HCT116 (cell line): ENCODE data around the gene EIF4E1B.

ENCODE experiments used
- ELF1 ChIP-seq: IDR thresholded peaks from 2 replicates; pipeline ENCODE4 v1.6.1; 2012; ENCODE audit warnings: low read depth, borderline replicate concordance
- SP1 ChIP-seq: IDR thresholded peaks from 2 replicates; pipeline ENCODE4 v1.6.1; 2012; ENCODE audit warnings: low read depth
- YY1 ChIP-seq: IDR thresholded peaks from 2 replicates; pipeline ENCODE4 v1.6.1; 2011; ENCODE audit warnings: low read length, low read depth, moderate library complexity, mild to moderate bottlenecking; ENCODE audit not compliant: insufficient replicate concordance; ENCODE audit errors: extremely low read depth
- TF ChIP-seq, protein P1 (sequence below), 3 experiments: fragments of 200-600 bp in 1 of 3; sonication (generic) in 1 of 3; IDR thresholded peaks in 2 of 3; conservative IDR thresholded peaks in 1 of 3; 2 replicates each; pipeline ENCODE4 v1.5.1; 2012 to 2017; ENCODE audit warnings: low read depth in 2 of 3, low read length in 2 of 3, antibody characterized with exemption in 1 of 3, borderline replicate concordance in 1 of 3, control low read depth in 1 of 3, mild to moderate bottlenecking in 1 of 3, mixed read lengths in 1 of 3, mixed run types in 1 of 3, moderate library complexity in 1 of 3; ENCODE audit not compliant: insufficient read depth in 1 of 3
- TF ChIP-seq, protein P2 (sequence below): IDR thresholded peaks from 2 replicates; pipeline ENCODE4 v1.6.1; 2012

DNA sequence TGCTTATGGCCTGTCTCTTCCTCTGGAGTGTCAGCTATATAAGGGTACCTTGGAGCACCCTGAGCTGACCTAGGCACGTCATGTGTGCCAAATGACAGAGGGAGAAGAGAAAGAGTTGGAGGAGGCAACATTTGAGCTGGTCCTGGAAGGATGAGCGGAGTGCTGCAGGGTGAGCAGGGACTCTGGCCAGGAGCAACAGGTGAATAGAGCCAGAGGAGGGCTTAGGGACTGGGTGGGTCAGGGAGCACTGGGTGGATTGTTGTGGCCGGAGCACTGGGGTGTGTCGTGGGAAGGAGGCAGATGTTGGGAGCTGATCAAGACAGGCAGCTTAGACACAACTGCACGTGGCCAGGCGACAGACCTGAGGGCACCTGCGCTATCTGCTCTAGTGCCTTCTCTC, 60.4 kb downstream of the EIF4E1B start:
- TF ChIP-seq, protein P1, sequence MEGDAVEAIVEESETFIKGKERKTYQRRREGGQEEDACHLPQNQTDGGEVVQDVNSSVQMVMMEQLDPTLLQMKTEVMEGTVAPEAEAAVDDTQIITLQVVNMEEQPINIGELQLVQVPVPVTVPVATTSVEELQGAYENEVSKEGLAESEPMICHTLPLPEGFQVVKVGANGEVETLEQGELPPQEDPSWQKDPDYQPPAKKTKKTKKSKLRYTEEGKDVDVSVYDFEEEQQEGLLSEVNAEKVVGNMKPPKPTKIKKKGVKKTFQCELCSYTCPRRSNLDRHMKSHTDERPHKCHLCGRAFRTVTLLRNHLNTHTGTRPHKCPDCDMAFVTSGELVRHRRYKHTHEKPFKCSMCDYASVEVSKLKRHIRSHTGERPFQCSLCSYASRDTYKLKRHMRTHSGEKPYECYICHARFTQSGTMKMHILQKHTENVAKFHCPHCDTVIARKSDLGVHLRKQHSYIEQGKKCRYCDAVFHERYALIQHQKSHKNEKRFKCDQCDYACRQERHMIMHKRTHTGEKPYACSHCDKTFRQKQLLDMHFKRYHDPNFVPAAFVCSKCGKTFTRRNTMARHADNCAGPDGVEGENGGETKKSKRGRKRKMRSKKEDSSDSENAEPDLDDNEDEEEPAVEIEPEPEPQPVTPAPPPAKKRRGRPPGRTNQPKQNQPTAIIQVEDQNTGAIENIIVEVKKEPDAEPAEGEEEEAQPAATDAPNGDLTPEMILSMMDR (IDR thresholded peaks at IDR 0.05 in 2 of 3, conservative IDR thresholded peaks at IDR 0.05 in 1 of 3; ENCODE audit: borderline replicate concordance in 1 of 3, insufficient read depth in 1 of 3, low read depth in 2 of 3, low read length in 2 of 3): no peak
- TF ChIP-seq YY1 (no peak), SP1 (no peak), ELF1 (no peak)
- TF ChIP-seq, protein P2, sequence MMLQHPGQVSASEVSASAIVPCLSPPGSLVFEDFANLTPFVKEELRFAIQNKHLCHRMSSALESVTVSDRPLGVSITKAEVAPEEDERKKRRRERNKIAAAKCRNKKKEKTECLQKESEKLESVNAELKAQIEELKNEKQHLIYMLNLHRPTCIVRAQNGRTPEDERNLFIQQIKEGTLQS: no peak
